GM19240 (cell line): ENCODE measurements around the gene CELF1.

Experiments
- DNase-seq: peaks from one replicate; pipeline ENCODE4 v3.0.0; 2011; ENCODE audit warnings: low spot score; ENCODE audit not compliant: insufficient read length

Gene CELF1

GRCh38 chr11:47426062-47426956 is 126.6 kb downstream of the CELF1 start, which contains the start of gene PSMC3:
TSS of gene PSMC3 (minus strand) at chr11:47426439. CDS start at chr11:47426279, 160 bp downstream.
- peak; percentile 93 for DNase-seq

GRCh38 chr11:47425611-47426010 is 127.3 kb downstream of the CELF1 start:
- no peak for DNase-seq

- no peak for DNase-seq
Measured at GRCh38 chr11:47418454-47419259, 134.3 kb downstream of the CELF1 start.

- no peak for DNase-seq
Measured at GRCh38 chr11:47417712-47418111, 135.2 kb downstream of the CELF1 start.

- DNase-seq = no peak
Measured at GRCh38 chr11:47415949-47416472, 136.9 kb downstream of the CELF1 start.
